ENCODE results near the gene DECR2. TPM values are rescaled to one million over a fixed set of nuclear protein-coding genes. Genes with fewer than 3 reads are reported as not detected.
A peak's percentile ranks its signal among the peaks of the same experiment; 100 is the strongest.

The DECR2 gene
- total and polyA plus RNA-seq, 9 of the 15 experiments (the other 6 are each of a cell fraction or from before 2014, with no cell fraction given): 1.0 to 31.9 (median 10.3) TPM

- H4K20me1 ChIP-seq (replicated peaks; ENCODE audit: control insufficient read depth, insufficient read depth, low read length): no peaks in the 10 kb centered on the region
- FAIRE-seq: no peak
- no peak overlapping the region for H3K27ac ChIP-seq (ENCODE audit: extremely low read depth, low read depth, low read length)
- H3K4me2 ChIP-seq (ENCODE audit: insufficient read depth, low read length): peak overlapping the region; percentile 69; the same call in 1 of the 2 replicates
- 0% methylated on average over 7 of the region's 63 CpGs for WGBS (ENCODE audit: insufficient coverage, low coverage, missing lambda C conversion rate)
- no peak for DNase-seq (ENCODE audit: extremely low read depth in 1 of 4, low spot score in 3 of 4)
- in situ Hi-C loops (cut with MboI): no loop called here
- H3K36me3 ChIP-seq (ENCODE audit: control insufficient read depth, insufficient read depth, low read length): no peaks in the 10 kb centered on the region; the same call in 2 of the 3 replicates
- intact Hi-C loops (cut with micrococcal nuclease): loop anchor here (10.0 kb wide), 1 partner anchor 59 kb away; no protein-coding TSS in a partner anchor
- CTCF ChIA-PET (ENCODE audit: low intra/inter-chr PET ratio): no interaction called here
- no peaks in the 10 kb centered on the region for H3K9me1 ChIP-seq (ENCODE audit: control insufficient read depth, insufficient read depth, low read length)
- peaks cover 12 to 40% of the 10 kb centered on the region in 2 experiments; a peak in 3 of 5 replicates for H3K4me1 ChIP-seq (replicated peaks in 1 of 2; ENCODE audit: control insufficient read depth in 2 of 2, insufficient read depth in 2 of 2, low read length in 2 of 2)
- H3K4me3 ChIP-seq: peak overlapping the region; percentile 49
- TF ChIP-seq YY1 (IDR thresholded peaks at IDR 0.05; ENCODE audit: borderline replicate concordance in 1 of 3, control insufficient read depth in 1 of 3, extremely low read depth in 1 of 3, insufficient read depth in 3 of 3, insufficient read length in 1 of 3, insufficient replicate concordance in 2 of 3, low read depth in 1 of 3, low read length in 2 of 3) (peak in 1 of 3 experiments; percentile 24), ZNF3 (CRISPR knock-in tag; IDR thresholded peaks at IDR 0.05) (no peak), ZNF644 (tag; IDR thresholded peaks at IDR 0.05; ENCODE audit: low read depth) (0 out of 2 replicates have a peak, but pooled peaks have one; percentile 24)
- H3K79me2 ChIP-seq (ENCODE audit: control insufficient read depth, insufficient read depth, low read length): peaks cover 8% of the 10 kb centered on the region; the same call in 2 of the 3 replicates
- no peak overlapping the region for H2AFZ ChIP-seq (ENCODE audit: low read depth, low read length)
- peak overlapping the region in 1 of 2 experiments; percentile 98; a peak in 2 of 4 replicates for H3K9ac ChIP-seq (ENCODE audit: insufficient read depth in 1 of 2, low read depth in 2 of 2, low read length in 2 of 2)
- no peaks in the 10 kb centered on the region for H3K9me3 ChIP-seq (replicated peaks; ENCODE audit: control insufficient read depth, insufficient read depth, low read depth, low read length)
- ATAC-seq: peak; percentile 26; the same call in 2 of the 3 replicates
- POLR2A ChIA-PET: interaction anchor here (0.6 to 3.1 kb wide), 5 partner anchors 11 to 907 kb away, joined by 3 to 13 read pairs (median 3); no protein-coding TSS in a partner anchor
- no peaks in the 10 kb centered on the region for H3K27me3 ChIP-seq (ENCODE audit: control insufficient read depth in 2 of 2, insufficient read depth in 2 of 2, low read length in 2 of 2)
- no TSS peak for BruUV-seq (replicated peaks)
Measured at GRCh38 chr16:425740-426114, 24.0 kb downstream of the DECR2 start.

All from K562 (cell line).